Measurements from ENCODE around the gene TMEM244. TPM values are rescaled to one million over a fixed set of nuclear protein-coding genes. Genes with fewer than 3 reads are reported as not detected.

The TMEM244 gene
- not detected in 2 replicates for total RNA-seq

GRCh38 chr6:129860908-129861665 is at the start of gene TMEM244:
Gene TMEM244, minus strand, starts transcription at chr6:129861315. Its CDS starts 127 bp downstream, at chr6:129861188.

Other genes starting within 250 kb of the TMEM244 start
- 98.8 and 111 TPM in 2 replicates for gene ARHGAP18, start 151.1 kb downstream of the TMEM244 start, total RNA-seq
- 38.3 and 41.5 TPM in 2 replicates for gene L3MBTL3, start 157.3 kb upstream of the TMEM244 start, total RNA-seq

Measured in epithelial cell of umbilical artery (primary cell).